CD4-positive, alpha-beta T cell (primary cell): ENCODE data around the gene RIPOR2. TPM values are rescaled to one million over a fixed set of nuclear protein-coding genes. Genes with fewer than 3 reads are reported as not detected.
"Not testable (repeated sequence)": the region's sequence is repeated elsewhere in the genome, so short reads cannot be mapped to it uniquely, and the experiment has no call there.

Experiments
- ATAC-seq: fragments of 200-7000 bp; cut with Tn5 transposase; one replicate; pipeline ENCODE4 v1.10.0; 2022; ENCODE audit warnings: mild to moderate bottlenecking; ENCODE audit not compliant: poor library complexity
- CTCF ChIA-PET: fragments of 350-600 bp; sonication (Branson Sonifier 250); formaldehyde crosslinking; loops from one replicate; lab custom pipeline; 2021; ENCODE audit warnings: antibody characterized with exemption, inconsistent platforms; lab: Charles Lee
- POLR2A ChIA-PET: fragments of 350-600 bp; sonication (Branson Sonifier 250); formaldehyde crosslinking; loops from one replicate; lab custom pipeline; 2021; ENCODE audit warnings: antibody characterized with exemption, inconsistent platforms; lab: Charles Lee
- DNase-seq, 14 experiments: peaks; one replicate each; pipeline ENCODE4 v3.0.0-alpha.2; 2013 to 2020; ENCODE audit warnings: mixed read lengths in 2 of 14
- H3K27ac ChIP-seq, 2 donors: one replicate each; pipeline versions ENCODE4 v1.5.1 to v1.7.0; 2013; ENCODE audit warnings: low read length in 2 of 2, low read depth in 1 of 2, mild to moderate bottlenecking in 1 of 2
- H3K27me3 ChIP-seq, 2 experiments: 1 replicate in 1 of 2; 2 replicates in 1 of 2; pipeline versions ENCODE4 v1.6.1 to v1.7.0; 2013; ENCODE audit warnings: low read length in 2 of 2, control low read depth in 1 of 2, mild to moderate bottlenecking in 1 of 2, moderate library complexity in 1 of 2; ENCODE audit not compliant: insufficient read depth in 2 of 2, control insufficient read depth in 1 of 2
- H3K36me3 ChIP-seq: one replicate; pipeline ENCODE4 v1.6.1; 2013; ENCODE audit warnings: low read length, control low read depth; ENCODE audit not compliant: insufficient read depth
- H3K4me1 ChIP-seq: one replicate; pipeline ENCODE4 v1.6.1; 2013; ENCODE audit warnings: low read length, control low read depth; ENCODE audit not compliant: insufficient read depth
- H3K4me3 ChIP-seq: one replicate; pipeline ENCODE4 v1.5.1; 2013; ENCODE audit warnings: mild to moderate bottlenecking, low read length, moderate library complexity
- H3K9me3 ChIP-seq, 2 experiments: 1 replicate in 1 of 2; 2 replicates in 1 of 2; pipeline versions ENCODE4 v1.6.1 to v1.7.0; 2013; ENCODE audit warnings: low read length in 2 of 2, mild to moderate bottlenecking in 2 of 2, control low read depth in 1 of 2, moderate library complexity in 1 of 2; ENCODE audit not compliant: control insufficient read depth in 1 of 2, insufficient read depth in 1 of 2
- H3K27ac Mint-ChIP-seq: one replicate; pipeline ENCODE4 v1.8.0; 2020; ENCODE audit warnings: mixed read lengths
- H3K27me3 Mint-ChIP-seq: one replicate; pipeline ENCODE4 v1.8.0; 2021; ENCODE audit warnings: mixed read lengths
- H3K36me3 Mint-ChIP-seq: one replicate; pipeline ENCODE4 v1.8.0; 2021; ENCODE audit warnings: low read depth, mixed read lengths
- H3K4me1 Mint-ChIP-seq: one replicate; pipeline ENCODE4 v1.8.0; 2021; ENCODE audit warnings: low read depth, mixed read lengths
- H3K4me3 Mint-ChIP-seq: one replicate; pipeline ENCODE4 v1.8.0; 2020; ENCODE audit warnings: mild to moderate bottlenecking, mixed read lengths
- H3K9me3 Mint-ChIP-seq: one replicate; pipeline ENCODE4 v1.8.0; 2020; ENCODE audit warnings: mixed read lengths
- CTCF ChIP-seq: fragments of 200-600 bp; IDR thresholded peaks from one replicate; pipeline ENCODE4 v1.8.0; 2022; ENCODE audit warnings: antibody characterized with exemption, mild to moderate bottlenecking
- intact Hi-C, 2 experiments: fragments of 100-400 bp; cut with DNase I in 1 of 2; cut with micrococcal nuclease in 1 of 2; formaldehyde crosslinking; loops; one replicate each; pipeline versions ENCODE4 v1.15.1 to v1.9.0; 2023 to 2025; cut with DNase I, micrococcal nuclease
- total RNA-seq, 174 experiments: library from RNA in 2 of 174; stranded (reverse) in 2 of 174; gene quantifications; one replicate each; pipeline ENCODE4 v1.2.3 and lab custom pipeline; 2021 to 2026

RIPOR2 gene
- total RNA-seq, 2 experiments from 2014 or later = 123 to 129 TPM

- Mint-ChIP-seq H3K4me1 (no peaks in the 10 kb centered on the region), H3K9me3 (peaks cover 4% of the 10 kb centered on the region), H3K4me3 (no peak overlapping the region), H3K36me3 (no peaks in the 10 kb centered on the region), H3K27ac (no peak overlapping the region), H3K27me3 (no peaks in the 10 kb centered on the region)
- DNase-seq (no peak), ATAC-seq (no peak)
- Histone ChIP-seq H3K4me3 (no peak overlapping the region), H3K27me3 (no peaks in the 10 kb centered on the region), H3K36me3 (no peaks in the 10 kb centered on the region), H3K27ac (no peak overlapping the region), H3K9me3 (no peaks in the 10 kb centered on the region), H3K4me1 (no peaks in the 10 kb centered on the region)
- ChIA-PET POLR2A (no interaction called here), CTCF (no interaction called here)
- intact Hi-C loops = no loop called here
- no peak for TF ChIP-seq CTCF
These were observed 178.1 kb downstream of the RIPOR2 start for GRCh38 chr6:24757611-24758010.

GRCh38 chr6:24755279-24755678 lies 180.5 kb downstream of the RIPOR2 start:
- ATAC-seq (no peak), DNase-seq (no peak)
- Histone ChIP-seq H3K4me1 (no peaks in the 10 kb centered on the region), H3K27ac (no peak overlapping the region), H3K9me3 (no peaks in the 10 kb centered on the region), H3K36me3 (no peaks in the 10 kb centered on the region), H3K4me3 (no peak overlapping the region), H3K27me3 (no peaks in the 10 kb centered on the region)
- POLR2A ChIA-PET = no interaction called here
- H3K9me3 Mint-ChIP-seq = peaks cover 4% of the 10 kb centered on the region
- H3K27ac Mint-ChIP-seq = no peak overlapping the region
- no peak overlapping the region for H3K4me3 Mint-ChIP-seq
- CTCF ChIA-PET = interaction anchor here (1.8 kb wide), 1 partner anchor 16 kb away, joined by 3 read pairs; no protein-coding TSS in a partner anchor
- no peak for TF ChIP-seq CTCF
- intact Hi-C loops = no loop called here
- H3K4me1 Mint-ChIP-seq = no peaks in the 10 kb centered on the region
- no peaks in the 10 kb centered on the region for H3K36me3 Mint-ChIP-seq
- no peaks in the 10 kb centered on the region for H3K27me3 Mint-ChIP-seq

- H3K4me1 Mint-ChIP-seq, H3K9me3 ChIP-seq, H3K4me3 Mint-ChIP-seq, POLR2A ChIA-PET, H3K27me3 ChIP-seq, H3K27me3 Mint-ChIP-seq, ATAC-seq, DNase-seq, H3K4me3 ChIP-seq, H3K36me3 ChIP-seq, H3K9me3 Mint-ChIP-seq, H3K27ac Mint-ChIP-seq, H3K27ac ChIP-seq, H3K4me1 ChIP-seq, H3K36me3 Mint-ChIP-seq, intact Hi-C loops: not testable (repeated sequence)
- CTCF ChIA-PET = interaction anchor here (1.1 to 1.8 kb wide), 2 partner anchors 9 to 17 kb away, joined by 3 read pairs; no protein-coding TSS in a partner anchor
These were observed 181.4 kb downstream of the RIPOR2 start for GRCh38 chr6:24754378-24754777.

Other genes with a start within 250 kb of the RIPOR2 start
- 100 to 1,000 TPM; 108 to 111 TPM for gene C6orf62, start 216.8 kb downstream of the RIPOR2 start, total RNA-seq
- 10 to 100 TPM; 10.1 to 10.5 TPM for gene GMNN, start 161.0 kb downstream of the RIPOR2 start, total RNA-seq
- not detected for gene ARMH2, start 137.0 kb downstream of the RIPOR2 start, total RNA-seq